ENCODE measurements around the gene KIAA0930.
"Not testable (repeated sequence)": the region's sequence is repeated elsewhere in the genome, so short reads cannot be mapped to it uniquely, and the experiment has no call there.

The KIAA0930 gene

DNA sequence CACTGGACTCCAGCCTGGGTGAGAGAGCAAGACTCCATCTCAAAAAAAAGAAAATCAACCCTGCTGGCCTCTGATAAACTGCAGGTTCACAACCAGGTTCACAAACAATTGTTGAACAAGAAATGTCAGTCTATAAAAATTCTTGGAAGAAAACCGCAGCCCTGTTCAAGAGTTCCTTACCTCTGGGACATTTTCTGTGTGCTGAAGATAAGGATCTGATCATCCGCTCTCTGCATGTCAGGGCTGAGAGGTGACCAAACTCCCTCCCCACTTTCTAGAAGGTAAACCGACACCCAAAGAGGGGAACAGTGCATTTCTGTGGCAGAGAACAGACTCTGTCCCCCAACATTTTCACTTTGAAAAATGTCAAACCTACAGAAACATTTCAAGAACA is 39.9 kb upstream of the KIAA0930 start:
- Histone ChIP-seq H3K27ac (ENCODE audit: low read depth, low read length) (no peak overlapping the region), H2BK5ac (ENCODE audit: low read length) (no peak overlapping the region), H3K9ac (ENCODE audit: low read length) (no peak overlapping the region), H3K4ac (ENCODE audit: low read depth, low read length) (no peak overlapping the region), H4K8ac (ENCODE audit: low read depth, low read length) (no peak overlapping the region), H3K4me1 (ENCODE audit: control insufficient read depth, low read depth, low read length) (no peaks in the 10 kb centered on the region), H3K4me3 (ENCODE audit: low read length) (no peak overlapping the region), H3K18ac (ENCODE audit: low read length) (no peak overlapping the region), H2BK120ac (ENCODE audit: low read depth, low read length) (no peak overlapping the region), H2BK15ac (replicated peaks; ENCODE audit: low read depth) (no peak overlapping the region), H4K5ac (ENCODE audit: low read length) (no peak overlapping the region), H3K79me2 (ENCODE audit: control insufficient read depth, insufficient read depth, low read length) (no peaks in the 10 kb centered on the region), H3K23ac (ENCODE audit: low read length) (no peak overlapping the region), H3K36me3 (ENCODE audit: control insufficient read depth, insufficient read depth, low read length) (no peaks in the 10 kb centered on the region), H2AK5ac (ENCODE audit: low read length) (no peak overlapping the region), H3K27me3 (ENCODE audit: insufficient read depth, low read length, poor library complexity) (no peaks in the 10 kb centered on the region), H3K56ac (ENCODE audit: low read length) (no peak overlapping the region), H3K79me1 (ENCODE audit: low read length) (no peaks in the 10 kb centered on the region), H3K4me2 (ENCODE audit: low read length) (no peak overlapping the region)
- no CpG with 5 or more reads among the region's 3 CpGs for WGBS (ENCODE audit: extremely low coverage, insufficient coverage, low lambda C conversion rate)
- no peak for DNase-seq

DNA sequence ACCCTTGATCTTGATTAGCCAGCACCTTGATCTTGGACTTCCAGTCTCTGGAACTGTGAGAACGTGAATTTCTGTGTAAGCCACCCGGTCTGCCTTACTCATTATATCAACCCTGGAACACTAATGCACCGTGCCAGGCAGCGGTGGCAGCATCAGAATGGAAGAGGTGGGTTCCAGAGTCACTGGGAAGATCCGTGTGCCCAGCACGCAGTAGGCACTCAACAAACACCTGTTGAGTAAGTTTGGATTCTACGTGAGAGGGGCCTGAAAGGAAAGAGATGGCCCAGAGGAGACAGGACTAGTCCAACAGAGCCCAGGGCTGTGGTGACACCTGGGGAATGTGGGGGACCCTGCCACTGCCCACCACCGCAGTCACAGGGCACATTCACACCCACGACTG is 37.4 kb upstream of the KIAA0930 start:
- H3K9ac ChIP-seq (ENCODE audit: low read length), result no peak overlapping the region
- no CpG with 5 or more reads among the region's 9 CpGs for WGBS (ENCODE audit: extremely low coverage, insufficient coverage, low lambda C conversion rate)
- H4K5ac ChIP-seq (ENCODE audit: low read length), result no peak overlapping the region
- no peak overlapping the region for H3K56ac ChIP-seq (ENCODE audit: low read length)
- no peak overlapping the region for H3K27ac ChIP-seq (ENCODE audit: low read depth, low read length)
- no peak overlapping the region for H2BK120ac ChIP-seq (ENCODE audit: low read depth, low read length)
- no peak overlapping the region for H2BK15ac ChIP-seq (replicated peaks; ENCODE audit: low read depth)
- H3K23ac ChIP-seq (ENCODE audit: low read length), result no peak overlapping the region
- H3K4me3 ChIP-seq (ENCODE audit: low read length), result no peak overlapping the region
- H3K18ac ChIP-seq (ENCODE audit: low read length), result no peak overlapping the region
- no peak overlapping the region for H3K4ac ChIP-seq (ENCODE audit: low read depth, low read length)
- H2BK5ac ChIP-seq (ENCODE audit: low read length), result no peak overlapping the region
- no peaks in the 10 kb centered on the region for H3K79me1 ChIP-seq (ENCODE audit: low read length)
- H2AK5ac ChIP-seq (ENCODE audit: low read length), result no peak overlapping the region
- no peaks in the 10 kb centered on the region for H3K36me3 ChIP-seq (ENCODE audit: control insufficient read depth, insufficient read depth, low read length)
- no peak overlapping the region for H3K4me2 ChIP-seq (ENCODE audit: low read length)
- H3K79me2 ChIP-seq (ENCODE audit: control insufficient read depth, insufficient read depth, low read length), result no peaks in the 10 kb centered on the region
- H4K8ac ChIP-seq (ENCODE audit: low read depth, low read length), result no peak overlapping the region
- H3K27me3 ChIP-seq (ENCODE audit: insufficient read depth, low read length, poor library complexity), result no peaks in the 10 kb centered on the region
- H3K4me1 ChIP-seq (ENCODE audit: control insufficient read depth, low read depth, low read length), result no peaks in the 10 kb centered on the region
- DNase-seq, result no peak

DNA sequence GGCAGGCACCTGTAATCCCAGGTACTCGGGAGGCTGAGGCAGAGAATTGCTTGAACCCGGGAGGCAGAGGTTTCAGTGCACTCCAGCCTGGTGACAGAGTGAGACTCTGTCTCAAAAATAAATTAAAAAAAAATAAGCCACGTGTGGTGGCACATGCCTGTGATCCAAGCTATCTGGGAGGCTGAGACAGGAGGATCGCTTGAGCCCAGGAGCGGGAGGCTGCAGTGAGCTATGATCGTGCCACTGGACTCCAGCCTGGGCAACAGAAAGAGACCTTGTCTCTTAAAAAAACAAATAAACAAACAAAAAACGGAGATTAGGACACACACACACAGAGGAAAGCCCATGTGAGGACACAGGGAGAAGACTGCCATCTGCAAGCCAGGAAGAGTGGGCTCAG is 37.0 kb upstream of the KIAA0930 start:
- H3K18ac ChIP-seq (ENCODE audit: low read length); H2AK5ac ChIP-seq (ENCODE audit: low read length); H3K36me3 ChIP-seq (ENCODE audit: control insufficient read depth, insufficient read depth, low read length); H2BK120ac ChIP-seq (ENCODE audit: low read depth, low read length); H3K4me3 ChIP-seq (ENCODE audit: low read length); H3K9ac ChIP-seq (ENCODE audit: low read length); H3K4me2 ChIP-seq (ENCODE audit: low read length); H2BK5ac ChIP-seq (ENCODE audit: low read length); H3K79me1 ChIP-seq (ENCODE audit: low read length); H3K4me1 ChIP-seq (ENCODE audit: control insufficient read depth, low read depth, low read length); H4K5ac ChIP-seq (ENCODE audit: low read length); H3K4ac ChIP-seq (ENCODE audit: low read depth, low read length); H2BK15ac ChIP-seq (replicated peaks; ENCODE audit: low read depth); H3K56ac ChIP-seq (ENCODE audit: low read length); H3K23ac ChIP-seq (ENCODE audit: low read length); H3K27ac ChIP-seq (ENCODE audit: low read depth, low read length); H3K79me2 ChIP-seq (ENCODE audit: control insufficient read depth, insufficient read depth, low read length); H3K27me3 ChIP-seq (ENCODE audit: insufficient read depth, low read length, poor library complexity); H4K8ac ChIP-seq (ENCODE audit: low read depth, low read length); DNase-seq: not testable (repeated sequence)
- no CpG with 5 or more reads among the region's 7 CpGs for WGBS (ENCODE audit: extremely low coverage, insufficient coverage, low lambda C conversion rate)

DNA sequence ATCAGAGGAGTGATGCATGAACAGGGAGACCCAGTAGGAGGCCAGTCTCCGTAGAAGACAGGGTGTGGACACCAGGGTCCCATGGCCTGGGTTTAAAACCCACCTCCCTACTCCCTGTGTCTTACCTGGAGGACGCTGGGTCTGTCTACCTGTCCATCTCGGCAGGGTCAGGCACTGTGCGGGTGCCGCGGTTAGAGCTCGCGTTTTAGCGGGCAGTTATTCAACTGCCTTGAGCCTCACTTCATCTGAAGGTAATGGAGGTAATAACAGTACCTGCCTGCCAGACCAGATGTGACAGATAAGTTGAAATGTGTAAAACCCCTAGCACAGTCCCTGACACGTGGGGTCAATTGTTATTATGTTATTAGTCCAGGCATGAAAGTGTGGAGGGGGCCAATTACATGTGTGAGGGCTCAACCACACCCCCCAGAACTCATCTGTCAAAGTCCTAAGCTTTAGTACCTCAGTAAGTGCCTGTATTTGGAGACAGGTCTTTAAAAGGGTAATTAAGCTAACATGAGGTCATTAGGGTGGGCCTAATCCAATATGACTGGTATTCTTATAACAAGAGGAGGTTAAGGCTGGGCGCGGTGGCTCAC is 35.9 kb upstream of the KIAA0930 start:
- no CpG with 5 or more reads among the region's 12 CpGs for WGBS (ENCODE audit: extremely low coverage, insufficient coverage, low lambda C conversion rate)
- H2BK120ac ChIP-seq (ENCODE audit: low read depth, low read length), result no peak overlapping the region
- no peaks in the 10 kb centered on the region for H3K36me3 ChIP-seq (ENCODE audit: control insufficient read depth, insufficient read depth, low read length)
- no peak overlapping the region for H3K56ac ChIP-seq (ENCODE audit: low read length)
- no peaks in the 10 kb centered on the region for H3K4me1 ChIP-seq (ENCODE audit: control insufficient read depth, low read depth, low read length)
- H3K4me2 ChIP-seq (ENCODE audit: low read length), result no peak overlapping the region
- no peak overlapping the region for H3K4me3 ChIP-seq (ENCODE audit: low read length)
- DNase-seq, result no peak
- no peak overlapping the region for H2BK5ac ChIP-seq (ENCODE audit: low read length)
- H3K79me1 ChIP-seq (ENCODE audit: low read length), result no peaks in the 10 kb centered on the region
- H3K27ac ChIP-seq (ENCODE audit: low read depth, low read length), result no peak overlapping the region
- H3K23ac ChIP-seq (ENCODE audit: low read length), result no peak overlapping the region
- no peak overlapping the region for H2AK5ac ChIP-seq (ENCODE audit: low read length)
- H4K5ac ChIP-seq (ENCODE audit: low read length), result no peak overlapping the region
- H3K79me2 ChIP-seq (ENCODE audit: control insufficient read depth, insufficient read depth, low read length), result no peaks in the 10 kb centered on the region
- no peak overlapping the region for H3K4ac ChIP-seq (ENCODE audit: low read depth, low read length)
- H2BK15ac ChIP-seq (replicated peaks; ENCODE audit: low read depth), result no peak overlapping the region
- no peak overlapping the region for H3K9ac ChIP-seq (ENCODE audit: low read length)
- no peak overlapping the region for H3K18ac ChIP-seq (ENCODE audit: low read length)
- no peaks in the 10 kb centered on the region for H3K27me3 ChIP-seq (ENCODE audit: insufficient read depth, low read length, poor library complexity)
- no peak overlapping the region for H4K8ac ChIP-seq (ENCODE audit: low read depth, low read length)

DNA sequence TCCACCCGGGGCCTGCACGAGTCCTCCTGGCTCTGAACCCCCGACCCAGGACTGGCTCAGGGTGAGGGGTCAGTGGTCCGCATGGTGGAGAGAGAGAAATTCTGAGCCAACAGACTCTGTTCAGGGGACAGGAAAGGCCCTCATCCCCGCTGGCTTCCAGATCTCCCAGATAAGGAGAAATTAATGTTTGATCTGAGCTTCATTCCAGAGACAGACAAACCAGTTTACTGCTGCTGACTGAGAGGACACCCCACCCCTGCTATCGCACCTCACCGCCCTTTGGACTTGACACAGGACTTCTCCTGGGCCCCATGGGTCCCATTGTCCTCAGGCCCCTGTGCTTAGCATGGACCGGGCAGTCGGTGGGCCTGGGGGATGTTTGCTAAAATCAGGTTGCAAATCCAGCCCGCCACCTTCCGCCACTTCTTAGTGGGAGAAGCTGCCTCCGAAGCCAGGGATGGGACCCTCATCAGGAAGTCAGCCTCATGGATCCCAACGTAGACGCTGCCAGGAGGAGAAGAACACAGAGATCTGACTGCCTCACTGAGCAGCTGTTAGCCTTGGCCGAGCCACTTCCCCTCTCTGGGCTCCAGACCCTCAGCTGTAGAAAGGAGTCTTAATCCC is 32.9 kb upstream of the KIAA0930 start:
- no peaks in the 10 kb centered on the region for H3K36me3 ChIP-seq (ENCODE audit: control insufficient read depth, insufficient read depth, low read length)
- no peak overlapping the region for H3K23ac ChIP-seq (ENCODE audit: low read length)
- H2BK5ac ChIP-seq (ENCODE audit: low read length), result no peak overlapping the region
- DNase-seq, result no peak
- H3K27me3 ChIP-seq (ENCODE audit: insufficient read depth, low read length, poor library complexity), result no peaks in the 10 kb centered on the region
- no peaks in the 10 kb centered on the region for H3K4me1 ChIP-seq (ENCODE audit: control insufficient read depth, low read depth, low read length)
- no peak overlapping the region for H3K4ac ChIP-seq (ENCODE audit: low read depth, low read length)
- no peak overlapping the region for H3K27ac ChIP-seq (ENCODE audit: low read depth, low read length)
- no peak overlapping the region for H2AK5ac ChIP-seq (ENCODE audit: low read length)
- H2BK15ac ChIP-seq (replicated peaks; ENCODE audit: low read depth), result no peak overlapping the region
- no peak overlapping the region for H3K18ac ChIP-seq (ENCODE audit: low read length)
- H3K4me2 ChIP-seq (ENCODE audit: low read length), result no peak overlapping the region
- H3K9ac ChIP-seq (ENCODE audit: low read length), result no peak overlapping the region
- H4K5ac ChIP-seq (ENCODE audit: low read length), result no peak overlapping the region
- H2BK120ac ChIP-seq (ENCODE audit: low read depth, low read length), result no peak overlapping the region
- no peak overlapping the region for H4K8ac ChIP-seq (ENCODE audit: low read depth, low read length)
- H3K56ac ChIP-seq (ENCODE audit: low read length), result no peak overlapping the region
- no peaks in the 10 kb centered on the region for H3K79me2 ChIP-seq (ENCODE audit: control insufficient read depth, insufficient read depth, low read length)
- H3K4me3 ChIP-seq (ENCODE audit: low read length), result no peak overlapping the region
- WGBS (ENCODE audit: extremely low coverage, insufficient coverage, low lambda C conversion rate), result no CpG with 5 or more reads among the region's 15 CpGs
- H3K79me1 ChIP-seq (ENCODE audit: low read length), result no peaks in the 10 kb centered on the region

DNA sequence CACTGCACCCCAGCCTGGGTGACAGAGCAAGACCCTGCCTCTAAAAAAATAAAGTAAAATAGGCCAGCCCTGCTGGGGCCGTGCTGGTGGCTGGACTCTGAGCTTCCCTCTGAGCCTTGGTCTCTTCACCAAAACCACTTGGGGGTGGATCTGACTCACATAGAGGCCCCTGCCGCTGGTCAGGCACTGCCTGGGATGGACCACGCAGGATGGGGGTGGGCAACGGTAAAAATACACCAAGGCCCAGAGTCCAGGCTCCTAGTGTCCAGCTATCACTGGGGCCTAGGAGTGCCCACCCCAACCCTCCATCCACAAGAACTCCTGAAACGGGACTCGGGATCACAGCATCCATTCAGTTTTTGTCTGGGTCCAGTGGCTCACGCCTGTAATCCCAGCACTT is 31.8 kb upstream of the KIAA0930 start:
- Histone ChIP-seq H3K27me3 (ENCODE audit: insufficient read depth, low read length, poor library complexity) (no peaks in the 10 kb centered on the region), H3K4me3 (ENCODE audit: low read length) (no peak overlapping the region), H3K9ac (ENCODE audit: low read length) (no peak overlapping the region), H3K4me2 (ENCODE audit: low read length) (no peak overlapping the region), H3K4me1 (ENCODE audit: control insufficient read depth, low read depth, low read length) (no peaks in the 10 kb centered on the region), H3K23ac (ENCODE audit: low read length) (no peak overlapping the region), H3K18ac (ENCODE audit: low read length) (no peak overlapping the region), H3K79me1 (ENCODE audit: low read length) (no peaks in the 10 kb centered on the region), H4K5ac (ENCODE audit: low read length) (no peak overlapping the region), H2AK5ac (ENCODE audit: low read length) (no peak overlapping the region), H3K56ac (ENCODE audit: low read length) (no peak overlapping the region), H3K27ac (ENCODE audit: low read depth, low read length) (no peak overlapping the region), H4K8ac (ENCODE audit: low read depth, low read length) (no peak overlapping the region), H2BK5ac (ENCODE audit: low read length) (no peak overlapping the region), H2BK15ac (replicated peaks; ENCODE audit: low read depth) (no peak overlapping the region), H2BK120ac (ENCODE audit: low read depth, low read length) (no peak overlapping the region), H3K79me2 (ENCODE audit: control insufficient read depth, insufficient read depth, low read length) (no peaks in the 10 kb centered on the region), H3K4ac (ENCODE audit: low read depth, low read length) (no peak overlapping the region), H3K36me3 (ENCODE audit: control insufficient read depth, insufficient read depth, low read length) (no peaks in the 10 kb centered on the region)
- WGBS (ENCODE audit: extremely low coverage, insufficient coverage, low lambda C conversion rate), result no CpG with 5 or more reads among the region's 7 CpGs
- DNase-seq, result no peak

Measured in mesendoderm (in vitro differentiated cells).